Cardiac fibroblast (primary cell): ENCODE results near the gene METRNL.

Source experiments
- DNase-seq, 2 donors: peaks; one replicate each; pipeline versions ENCODE4 v3.0.0 to v3.0.0-alpha.2; 2010; ENCODE audit warnings: low read depth in 2 of 2
- H3K4me3 ChIP-seq, 2 donors: replicated peaks in 1 of 2; 1 replicate in 1 of 2; 2 replicates in 1 of 2; pipeline ENCODE4 v1.5.1; 2011; ENCODE audit warnings: low read depth in 2 of 2, low read length in 2 of 2, mild to moderate bottlenecking in 2 of 2, moderate library complexity in 1 of 2
- CTCF ChIP-seq: IDR thresholded peaks from one replicate; pipeline ENCODE4 v1.5.1; 2011; ENCODE audit warnings: low read depth, mild to moderate bottlenecking, low read length, inconsistent platforms

Gene METRNL

GRCh38 chr17:83057397-83057761, 22.0 kb upstream of the METRNL start:
- no peak overlapping the region for H3K4me3 ChIP-seq
- DNase-seq: no peak
- TF ChIP-seq CTCF: no peak

DNA sequence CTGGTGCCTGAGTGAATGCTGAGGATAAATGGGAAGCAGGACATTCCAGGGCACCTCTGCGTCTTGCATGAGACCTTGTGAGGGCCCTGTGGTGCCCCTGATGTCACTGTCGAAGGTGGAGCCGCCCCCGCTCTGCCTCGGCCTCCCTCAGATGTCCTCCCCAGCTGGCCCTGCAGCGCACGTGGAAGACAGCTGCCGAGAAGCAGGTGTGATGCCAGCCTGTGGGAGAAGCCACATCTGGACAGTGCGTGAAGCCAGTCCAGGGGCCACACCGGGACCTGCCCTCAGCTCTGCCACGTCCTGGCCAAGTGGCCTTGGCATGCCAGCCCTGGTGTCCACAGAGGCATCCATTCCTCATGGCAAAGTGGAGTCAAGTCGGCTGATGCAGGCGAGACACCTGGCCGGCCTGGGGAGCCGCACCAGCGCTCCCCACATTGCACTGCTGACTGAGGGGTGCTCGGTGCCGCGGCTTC, 21.6 kb upstream of the METRNL start:
- no peak for DNase-seq
- H3K4me3 ChIP-seq: no peak overlapping the region
- TF ChIP-seq CTCF: no peak

DNA sequence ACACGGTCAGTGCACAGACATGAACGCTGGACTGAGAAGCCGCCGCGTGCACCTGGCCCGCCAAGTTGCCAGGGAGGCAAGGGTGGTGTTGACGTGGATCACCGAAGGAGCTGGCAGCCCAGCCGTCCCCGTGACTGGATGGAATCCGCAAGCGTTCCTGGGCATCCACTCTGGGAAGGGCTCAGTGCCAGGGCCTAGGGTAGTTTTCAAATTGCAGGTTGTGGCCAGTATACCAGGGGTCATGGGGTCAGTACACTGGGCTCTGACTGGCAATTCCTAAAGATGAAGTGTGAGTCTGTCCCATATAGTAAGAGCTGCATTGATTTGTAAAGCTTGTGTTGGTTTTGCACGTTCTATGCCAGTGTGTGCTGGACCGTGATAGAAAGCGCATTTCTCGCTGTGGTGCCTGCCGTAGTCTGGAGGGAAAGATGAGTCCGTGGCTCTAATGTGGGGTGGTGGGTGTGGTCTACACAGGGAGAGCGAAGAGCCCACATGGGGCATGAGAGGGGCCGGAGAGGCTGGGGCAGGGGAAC, 21.1 kb upstream of the METRNL start:
- no peak for DNase-seq
- TF ChIP-seq CTCF: no peak
- no peak overlapping the region for H3K4me3 ChIP-seq

- no peak for DNase-seq
- TF ChIP-seq CTCF: no peak
- H3K4me3 ChIP-seq: no peak overlapping the region
Observed at GRCh38 chr17:83061586-83061985, 17.8 kb upstream of the METRNL start.

DNA sequence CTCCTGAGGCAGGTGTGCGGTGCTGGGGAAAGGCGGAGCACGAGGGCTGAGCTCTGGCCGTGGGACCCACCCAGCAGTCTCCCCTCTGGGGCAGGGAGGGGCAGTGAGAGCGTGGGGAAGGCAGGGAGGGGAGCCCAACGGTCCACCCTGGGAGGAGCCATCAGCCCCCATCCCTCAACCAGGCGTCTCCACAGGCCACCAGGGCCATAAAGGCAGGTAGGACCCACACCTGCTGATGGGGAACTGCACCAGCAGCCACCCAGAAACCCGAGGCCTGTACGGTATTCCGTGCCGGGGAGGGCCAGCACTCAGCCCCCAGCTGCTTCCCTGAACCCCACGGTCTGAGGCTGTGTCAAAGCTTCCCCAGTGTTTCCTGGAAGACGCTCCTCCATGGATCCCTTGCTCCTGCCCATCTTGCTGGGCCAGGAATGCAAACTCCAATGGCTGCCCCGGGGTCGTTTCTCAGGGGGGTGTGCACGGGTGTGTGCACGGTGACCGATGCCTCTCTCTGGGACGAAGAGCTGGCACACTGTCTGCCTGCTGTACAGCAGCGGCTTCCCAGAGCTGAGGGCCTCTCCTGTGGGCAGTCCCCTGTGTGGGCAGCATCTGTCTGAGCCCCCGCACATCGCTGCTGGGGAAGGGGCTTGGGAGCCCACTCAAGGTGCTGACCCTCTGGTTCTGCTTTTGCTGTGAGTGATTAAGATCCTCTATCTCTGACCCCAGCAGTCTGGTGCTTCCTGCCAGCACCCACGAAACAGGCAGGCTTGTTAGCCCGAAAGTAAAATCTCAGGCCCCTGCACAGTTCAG, 17.2 kb upstream of the METRNL start:
- DNase-seq: no peak

GRCh38 chr17:83062818-83063671, 16.4 kb upstream of the METRNL start:
- no peak for DNase-seq
- no peak for TF ChIP-seq CTCF
- no peak overlapping the region for H3K4me3 ChIP-seq

More for the DNA sequence above, 17.2 kb upstream of the METRNL start:
- no peak for TF ChIP-seq CTCF
- no peak overlapping the region for H3K4me3 ChIP-seq
